CD4-positive, alpha-beta memory T cell (primary cell): ENCODE measurements around the gene FOXL2NB. TPM values are rescaled to one million over a fixed set of nuclear protein-coding genes. Genes with fewer than 3 reads are reported as not detected.
A peak's percentile ranks its signal among the peaks of the same experiment; 100 is the strongest.

Source experiments
- CTCF ChIA-PET: fragments of 350-600 bp; sonication (Branson Sonifier 250); formaldehyde crosslinking; loops from one replicate; lab custom pipeline; 2021; ENCODE audit warnings: inconsistent platforms; ENCODE audit not compliant: partially characterized antibody; lab: Charles Lee
- POLR2A ChIA-PET: fragments of 350-600 bp; sonication (Branson Sonifier 250); formaldehyde crosslinking; loops from one replicate; lab custom pipeline; 2021; ENCODE audit not compliant: partially characterized antibody; lab: Charles Lee
- DNase-seq, 5 donors: peaks; one replicate each; pipeline versions ENCODE4 v3.0.0 to v3.0.0-alpha.2; 2020 to 2022; ENCODE audit warnings: mixed read lengths in 1 of 5
- H3K27ac ChIP-seq: one replicate; pipeline ENCODE4 v1.7.0; 2013; ENCODE audit warnings: low read depth, low read length
- H3K27me3 ChIP-seq: 2 replicates; pipeline ENCODE4 v1.7.0; 2013; ENCODE audit warnings: mild to moderate bottlenecking, low read length, moderate library complexity; ENCODE audit not compliant: insufficient read depth
- H3K36me3 ChIP-seq: 2 replicates; pipeline ENCODE4 v1.7.0; 2013; ENCODE audit warnings: mild to moderate bottlenecking, low read length, moderate library complexity; ENCODE audit not compliant: insufficient read depth
- H3K4me1 ChIP-seq: 2 replicates; pipeline ENCODE4 v1.7.0; 2013; ENCODE audit warnings: mild to moderate bottlenecking, low read length, moderate library complexity; ENCODE audit not compliant: insufficient read depth
- H3K4me3 ChIP-seq, 2 donors: one replicate each; pipeline ENCODE4 v1.7.0; 2013; ENCODE audit warnings: low read length in 2 of 2, mild to moderate bottlenecking in 1 of 2
- H3K9me3 ChIP-seq, 2 donors: one replicate each; pipeline ENCODE4 v1.7.0; 2013; ENCODE audit warnings: low read length in 2 of 2, control low read depth in 1 of 2; ENCODE audit not compliant: control insufficient read depth in 1 of 2
- H3K27ac Mint-ChIP-seq, 7 donors: one replicate each; pipeline ENCODE4 v1.8.0; 2020 to 2021; ENCODE audit warnings: mixed read lengths in 7 of 7, mild to moderate bottlenecking in 6 of 7, inconsistent platforms in 3 of 7, moderate library complexity in 3 of 7
- H3K27me3 Mint-ChIP-seq, 2 donors: one replicate each; pipeline ENCODE4 v1.8.0; 2020 to 2021; ENCODE audit warnings: mixed read lengths in 2 of 2
- H3K36me3 Mint-ChIP-seq, 2 donors: one replicate each; pipeline ENCODE4 v1.8.0; 2020 to 2021; ENCODE audit warnings: mixed read lengths in 2 of 2, inconsistent platforms in 1 of 2, mild to moderate bottlenecking in 1 of 2
- H3K4me1 Mint-ChIP-seq, 4 donors: one replicate each; pipeline ENCODE4 v1.8.0; 2020 to 2021; ENCODE audit warnings: mixed read lengths in 4 of 4, mild to moderate bottlenecking in 1 of 4
- H3K4me3 Mint-ChIP-seq, 8 donors: one replicate each; pipeline ENCODE4 v1.8.0; 2020 to 2021; ENCODE audit warnings: mixed read lengths in 8 of 8, mild to moderate bottlenecking in 7 of 8, moderate library complexity in 6 of 8, inconsistent platforms in 3 of 8
- H3K9me3 Mint-ChIP-seq, 8 donors: one replicate each; pipeline ENCODE4 v1.8.0; 2020 to 2021; ENCODE audit warnings: mixed read lengths in 8 of 8, mild to moderate bottlenecking in 5 of 8, inconsistent platforms in 3 of 8, moderate library complexity in 1 of 8
- intact Hi-C: fragments of 100-400 bp; cut with micrococcal nuclease; formaldehyde crosslinking; loops from one replicate; pipeline ENCODE4 v1.15.1; 2023
- polyA plus RNA-seq, 2 donors: library from polyadenylated mRNA; unstranded; fragments of 300-500 nt; fragmentation: Illumina TruSeq; gene quantifications; one replicate each; pipeline ENCODE4 v1.2.3, GENCODE V29; 2021
- total RNA-seq, 2 experiments: library from RNA; stranded (reverse); gene quantifications; one replicate each; pipeline ENCODE4 v1.2.3, GENCODE V29; 2021

The FOXL2NB gene
- total and polyA plus RNA-seq, 4 experiments from 2014 or later, result 0.04 TPM; not detected in 3

DNA sequence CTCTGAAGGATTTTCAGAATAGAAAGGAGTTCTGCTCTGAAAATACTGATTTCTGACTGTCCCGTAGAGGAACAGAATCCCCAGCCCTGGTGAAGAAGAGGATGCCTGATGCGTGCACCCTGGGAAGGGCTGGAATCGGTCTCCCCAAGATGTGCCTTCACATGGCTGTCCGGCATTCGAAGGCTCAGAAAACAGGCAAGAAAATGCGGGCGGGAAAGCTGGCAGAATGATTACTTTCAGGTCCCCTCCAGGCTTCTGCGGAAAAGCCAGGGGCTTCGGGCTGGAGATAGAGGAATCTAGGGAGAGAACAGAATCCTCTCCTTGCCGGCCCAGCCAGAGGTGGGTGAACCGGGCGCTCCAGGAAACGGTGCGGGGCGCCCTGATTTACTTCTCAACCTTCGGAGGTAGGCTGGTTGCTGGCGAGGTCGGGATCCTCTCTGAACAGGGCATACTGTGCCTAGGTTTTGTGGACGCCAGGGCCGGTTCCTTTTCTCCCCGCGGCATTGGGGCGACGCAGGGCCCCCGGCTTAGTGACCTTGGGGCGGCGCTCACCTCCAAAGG is 2.5 kb downstream of the FOXL2NB start:
- Histone ChIP-seq H3K4me3 (peak overlapping the region in 1 of 2 donors; percentile 14), H3K9me3 (no peaks in the 10 kb centered on the region), H3K4me1 (peaks cover 33% of the 10 kb centered on the region), H3K36me3 (no peaks in the 10 kb centered on the region), H3K27me3 (peaks cover 31% of the 10 kb centered on the region), H3K27ac (no peak overlapping the region)
- intact Hi-C loops, result loop anchor here (10.0 kb wide), 2 partner anchors 615 to 765 kb away; partner anchors contain the start of gene ARMC8
- ChIA-PET CTCF (interaction anchor here (1.0 to 1.9 kb wide), 3 partner anchors 13 to 359 kb away, joined by 3 to 11 read pairs (median 9); no protein-coding TSS in a partner anchor), POLR2A (no interaction called here)
- H3K27me3 Mint-ChIP-seq, result peaks cover 44 to 54% of the 10 kb centered on the region in 2 donors
- H3K4me1 Mint-ChIP-seq, result peaks cover 21 to 46% (median 29%) of the 10 kb centered on the region in 4 donors
- H3K36me3 Mint-ChIP-seq, result peaks cover 0 to 4% of the 10 kb centered on the region in 2 donors
- DNase-seq, result no peak
- H3K9me3 Mint-ChIP-seq, result peaks cover 0 to 8% (median 0%) of the 10 kb centered on the region in 8 donors
- no peak overlapping the region for H3K27ac Mint-ChIP-seq
- H3K4me3 Mint-ChIP-seq, result peak overlapping the region in 7 of 8 donors; percentile 34 to 93 (median 80)

DNA sequence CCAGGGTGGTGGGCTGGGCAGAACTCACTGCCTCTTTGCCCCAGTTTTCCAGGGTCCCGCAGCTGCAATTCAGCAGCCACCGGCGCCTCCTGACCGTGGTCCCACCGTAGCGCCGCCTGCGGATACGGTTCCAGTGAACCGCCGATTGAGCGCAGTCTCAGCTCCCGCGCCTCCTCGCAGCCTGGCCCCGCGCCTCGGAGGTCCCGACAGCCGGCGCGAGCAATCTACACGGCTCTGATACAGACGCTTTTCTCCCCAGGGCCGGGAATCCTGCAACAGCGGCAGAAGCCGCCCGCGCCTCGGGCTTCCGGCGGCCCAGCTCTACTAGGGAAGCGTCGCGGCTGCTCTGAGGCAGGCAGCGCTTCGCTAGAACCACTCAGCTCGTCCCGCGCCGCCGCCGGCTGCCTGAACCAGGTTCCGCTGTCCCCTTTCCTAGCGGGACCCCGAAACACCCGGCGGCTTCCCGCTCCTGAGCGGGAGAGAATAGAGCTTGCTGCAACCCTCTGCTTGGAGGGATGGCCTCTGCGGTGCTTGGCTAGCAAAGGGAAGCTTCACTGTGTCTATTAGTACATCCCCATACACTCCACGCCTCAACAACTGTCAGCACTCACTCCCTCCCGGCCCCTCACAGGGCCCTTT is 3.1 kb downstream of the FOXL2NB start:
- ChIA-PET CTCF (interaction anchor here (1.0 to 1.9 kb wide), 4 partner anchors 10 to 359 kb away, joined by 3 to 11 read pairs (median 6); no protein-coding TSS in a partner anchor), POLR2A (no interaction called here)
- intact Hi-C loops, result no loop called here
- Histone ChIP-seq H3K9me3 (no peaks in the 10 kb centered on the region), H3K36me3 (no peaks in the 10 kb centered on the region), H3K27me3 (peaks cover 25% of the 10 kb centered on the region), H3K4me3 (peak overlapping the region in 1 of 2 donors; percentile 14), H3K4me1 (peaks cover 27% of the 10 kb centered on the region), H3K27ac (no peak overlapping the region)
- peak overlapping the region; percentile 62 to 93 (median 67) for H3K4me3 Mint-ChIP-seq
- peaks cover 18 to 40% (median 24%) of the 10 kb centered on the region in 4 donors for H3K4me1 Mint-ChIP-seq
- H3K36me3 Mint-ChIP-seq, result peaks cover 0 to 2% of the 10 kb centered on the region in 2 donors
- no peak overlapping the region for H3K27ac Mint-ChIP-seq
- peaks cover 41 to 57% of the 10 kb centered on the region in 2 donors for H3K27me3 Mint-ChIP-seq
- peak in 2 of 5 donors; percentile 23 to 41 for DNase-seq
- H3K9me3 Mint-ChIP-seq, result peaks cover 0 to 6% (median 0%) of the 10 kb centered on the region in 8 donors

- Histone ChIP-seq H3K36me3 (no peaks in the 10 kb centered on the region), H3K9me3 (no peaks in the 10 kb centered on the region), H3K4me1 (peaks cover 24% of the 10 kb centered on the region), H3K27ac (no peak overlapping the region), H3K27me3 (peaks cover 24% of the 10 kb centered on the region), H3K4me3 (no peak overlapping the region)
- Mint-ChIP-seq H3K36me3 (no peaks in the 10 kb centered on the region), H3K9me3 (peaks cover 0 to 2% (median 0%) of the 10 kb centered on the region in 8 donors), H3K4me3 (peak overlapping the region; percentile 62 to 93 (median 70)), H3K27me3 (peaks cover 40 to 58% of the 10 kb centered on the region in 2 donors), H3K4me1 (peaks cover 17 to 37% (median 21%) of the 10 kb centered on the region in 4 donors), H3K27ac (peak overlapping the region in 1 of 7 donors; percentile 26)
- POLR2A ChIA-PET, result no interaction called here
- CTCF ChIA-PET, result interaction anchor here (1.0 to 1.9 kb wide), 4 partner anchors 10 to 360 kb away, joined by 3 to 11 read pairs (median 6); no protein-coding TSS in a partner anchor
- DNase-seq, result no peak
- intact Hi-C loops, result no loop called here
These were observed 3.7 kb downstream of the FOXL2NB start for GRCh38 chr3:138950701-138951100.

DNA sequence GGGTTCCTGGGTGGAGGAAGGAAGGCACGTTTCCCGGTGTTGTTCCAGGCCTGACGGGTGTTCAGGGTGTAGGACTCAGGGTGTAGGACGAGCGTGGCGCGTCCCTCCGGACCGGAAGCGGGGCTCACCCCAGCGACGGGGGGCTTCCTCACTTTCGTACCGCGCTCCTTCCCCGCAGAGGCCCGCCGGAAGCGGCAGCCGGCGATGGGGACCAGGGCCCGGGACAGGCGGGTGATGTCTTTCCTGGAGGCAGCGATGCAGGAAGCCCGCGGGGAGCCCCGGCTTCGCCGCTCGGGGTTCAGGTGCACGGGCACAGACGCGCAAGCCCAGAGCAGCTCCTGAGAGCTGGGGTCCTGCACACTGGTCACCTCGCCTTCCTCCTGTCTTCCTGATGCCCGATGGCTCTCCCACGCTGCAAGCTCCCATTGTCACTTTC is 13.4 kb downstream of the FOXL2NB start:
- Mint-ChIP-seq H3K4me1 (peaks cover 0 to 16% (median 6%) of the 10 kb centered on the region in 4 donors), H3K36me3 (peaks cover 0 to 3% of the 10 kb centered on the region in 2 donors), H3K4me3 (peak overlapping the region in 6 of 8 donors; percentile 2 to 82 (median 49)), H3K9me3 (peaks cover 0 to 28% (median 15%) of the 10 kb centered on the region in 8 donors), H3K27me3 (peaks cover 32 to 49% of the 10 kb centered on the region in 2 donors), H3K27ac (no peak overlapping the region)
- H3K9me3 ChIP-seq, result no peaks in the 10 kb centered on the region
- H3K27ac ChIP-seq, result no peak overlapping the region
- peaks cover 10% of the 10 kb centered on the region for H3K4me1 ChIP-seq
- DNase-seq, result no peak
- no peaks in the 10 kb centered on the region for H3K36me3 ChIP-seq
- no peak overlapping the region for H3K4me3 ChIP-seq
- ChIA-PET POLR2A (no interaction called here), CTCF (interaction anchor here (1.2 kb wide), 1 partner anchor 24 kb away, joined by 5 read pairs; no protein-coding TSS in a partner anchor)
- H3K27me3 ChIP-seq, result peaks cover 13% of the 10 kb centered on the region
- intact Hi-C loops, result no loop called here

- intact Hi-C loops, result no loop called here
These were observed 16.0 kb downstream of the FOXL2NB start for GRCh38 chr3:138962854-138963560.

DNA sequence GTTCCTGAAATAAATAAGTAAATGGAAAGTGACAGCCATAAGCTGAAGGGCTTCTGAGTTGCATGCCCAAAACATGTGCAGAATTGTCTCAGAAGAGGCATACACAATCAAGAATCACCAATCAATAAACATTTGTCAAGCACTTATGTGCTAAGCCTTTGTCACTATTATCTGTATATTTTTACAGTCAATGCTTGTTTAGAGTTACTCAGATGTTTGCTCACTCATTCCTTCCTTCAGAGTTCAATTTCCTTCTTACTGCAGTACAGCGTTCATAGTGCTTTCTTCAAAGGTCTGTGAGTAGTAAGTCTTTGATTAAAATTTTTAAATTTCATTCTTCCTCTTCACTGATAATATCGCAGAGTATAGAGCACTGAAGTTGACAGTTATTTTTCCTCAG is 17.2 kb downstream of the FOXL2NB start:
- Mint-ChIP-seq H3K36me3 (peaks cover 0 to 3% of the 10 kb centered on the region in 2 donors), H3K27ac (no peak overlapping the region), H3K4me3 (no peak overlapping the region), H3K4me1 (peaks cover 0 to 16% (median 6%) of the 10 kb centered on the region in 4 donors), H3K27me3 (peaks cover 26 to 49% of the 10 kb centered on the region in 2 donors), H3K9me3 (peaks cover 0 to 42% (median 30%) of the 10 kb centered on the region in 8 donors)
- CTCF ChIA-PET, result no interaction called here
- intact Hi-C loops, result no loop called here
- H3K36me3 ChIP-seq, result no peaks in the 10 kb centered on the region
- POLR2A ChIA-PET, result no interaction called here
- no peak overlapping the region for H3K4me3 ChIP-seq
- H3K4me1 ChIP-seq, result peaks cover 10% of the 10 kb centered on the region
- no peak for DNase-seq
- no peaks in the 10 kb centered on the region for H3K9me3 ChIP-seq
- H3K27me3 ChIP-seq, result peaks cover 13% of the 10 kb centered on the region
- no peak overlapping the region for H3K27ac ChIP-seq

More at GRCh38 chr3:138962854-138963560, 16.0 kb downstream of the FOXL2NB start:
- peaks cover 13% of the 10 kb centered on the region for H3K27me3 ChIP-seq
- no peaks in the 10 kb centered on the region for H3K9me3 ChIP-seq
- Mint-ChIP-seq H3K9me3 (peaks cover 0 to 41% (median 30%) of the 10 kb centered on the region in 8 donors), H3K27me3 (peaks cover 25 to 57% of the 10 kb centered on the region in 2 donors), H3K4me1 (peaks cover 0 to 16% (median 6%) of the 10 kb centered on the region in 4 donors), H3K4me3 (no peak overlapping the region), H3K36me3 (peaks cover 0 to 3% of the 10 kb centered on the region in 2 donors), H3K27ac (no peak overlapping the region)
- H3K27ac ChIP-seq, result no peak overlapping the region
- DNase-seq, result no peak
- ChIA-PET POLR2A (no interaction called here), CTCF (no interaction called here)
- H3K4me1 ChIP-seq, result peaks cover 10% of the 10 kb centered on the region
- H3K36me3 ChIP-seq, result no peaks in the 10 kb centered on the region
- H3K4me3 ChIP-seq, result no peak overlapping the region
